GM06990 (cell line): ENCODE data around the gene CCDC87.

Source experiments
- DNase-seq: peaks from one replicate; pipeline ENCODE4 v3.0.0-alpha.2; 2011; ENCODE audit not compliant: insufficient read length; ENCODE audit errors: extremely low read depth
- H3K27me3 ChIP-seq: replicated peaks from 2 replicates; pipeline ENCODE4 v1.6.0; 2011; ENCODE audit warnings: low read length; ENCODE audit not compliant: control insufficient read depth, insufficient read depth
- H3K36me3 ChIP-seq: 2 replicates; pipeline ENCODE4 v1.5.1; 2011; ENCODE audit warnings: low read length; ENCODE audit not compliant: control insufficient read depth, insufficient read depth
- H3K4me3 ChIP-seq: replicated peaks from 2 replicates; pipeline ENCODE4 v1.5.1; 2011; ENCODE audit warnings: low read depth, mild to moderate bottlenecking, control low read depth, low read length
- TF ChIP-seq, protein P1 (sequence below): IDR thresholded peaks from 2 replicates; pipeline ENCODE4 v1.5.1; 2011; ENCODE audit warnings: low read length, control low read depth, mild to moderate bottlenecking, inconsistent platforms; ENCODE audit not compliant: insufficient read depth, poor library complexity, severe bottlenecking

The CCDC87 gene

DNA sequence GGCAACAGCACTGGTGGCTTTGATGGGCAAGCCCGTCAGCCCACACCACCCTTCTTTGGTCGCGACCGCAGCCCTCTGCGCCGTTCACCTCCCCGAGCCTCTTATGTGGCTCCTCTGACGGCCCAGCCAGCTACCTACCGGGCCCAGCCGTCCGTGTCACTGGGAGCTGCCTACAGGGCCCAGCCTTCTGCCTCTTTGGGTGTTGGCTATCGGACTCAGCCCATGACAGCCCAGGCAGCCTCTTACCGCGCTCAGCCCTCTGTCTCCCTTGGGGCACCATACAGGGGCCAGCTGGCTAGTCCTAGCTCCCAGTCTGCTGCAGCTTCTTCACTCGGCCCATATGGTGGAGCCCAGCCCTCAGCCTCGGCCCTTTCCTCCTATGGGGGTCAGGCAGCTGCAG lies 31.6 kb upstream of the CCDC87 start:
- Histone ChIP-seq H3K36me3 (peaks cover 49% of the 10 kb centered on the region), H3K4me3 (no peak overlapping the region), H3K27me3 (no peaks in the 10 kb centered on the region)
- TF ChIP-seq, protein P1, sequence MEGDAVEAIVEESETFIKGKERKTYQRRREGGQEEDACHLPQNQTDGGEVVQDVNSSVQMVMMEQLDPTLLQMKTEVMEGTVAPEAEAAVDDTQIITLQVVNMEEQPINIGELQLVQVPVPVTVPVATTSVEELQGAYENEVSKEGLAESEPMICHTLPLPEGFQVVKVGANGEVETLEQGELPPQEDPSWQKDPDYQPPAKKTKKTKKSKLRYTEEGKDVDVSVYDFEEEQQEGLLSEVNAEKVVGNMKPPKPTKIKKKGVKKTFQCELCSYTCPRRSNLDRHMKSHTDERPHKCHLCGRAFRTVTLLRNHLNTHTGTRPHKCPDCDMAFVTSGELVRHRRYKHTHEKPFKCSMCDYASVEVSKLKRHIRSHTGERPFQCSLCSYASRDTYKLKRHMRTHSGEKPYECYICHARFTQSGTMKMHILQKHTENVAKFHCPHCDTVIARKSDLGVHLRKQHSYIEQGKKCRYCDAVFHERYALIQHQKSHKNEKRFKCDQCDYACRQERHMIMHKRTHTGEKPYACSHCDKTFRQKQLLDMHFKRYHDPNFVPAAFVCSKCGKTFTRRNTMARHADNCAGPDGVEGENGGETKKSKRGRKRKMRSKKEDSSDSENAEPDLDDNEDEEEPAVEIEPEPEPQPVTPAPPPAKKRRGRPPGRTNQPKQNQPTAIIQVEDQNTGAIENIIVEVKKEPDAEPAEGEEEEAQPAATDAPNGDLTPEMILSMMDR, result no peak
- no peak for DNase-seq

DNA sequence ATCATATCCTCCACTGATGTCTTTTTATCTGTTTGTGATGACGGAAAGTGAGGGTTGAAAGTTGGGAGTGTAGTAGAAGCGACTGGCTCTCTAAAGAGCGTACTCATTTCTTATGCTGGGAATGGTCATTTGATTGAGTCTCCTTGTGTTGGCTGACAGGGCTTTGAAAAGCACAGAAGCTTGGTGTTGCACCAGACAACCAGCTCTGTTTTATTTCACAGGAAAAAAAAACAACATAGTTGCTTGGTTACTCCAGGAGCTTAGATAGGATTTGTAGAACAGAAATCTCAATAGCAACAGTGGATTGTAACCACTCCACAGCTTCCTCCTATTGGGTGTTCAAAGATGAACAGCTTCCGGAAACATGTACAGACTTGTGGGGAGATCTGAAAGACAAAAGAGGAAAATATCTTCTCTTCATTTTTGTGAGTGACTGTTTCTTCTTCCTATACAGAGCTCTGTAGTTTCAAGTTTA lies 26.3 kb upstream of the CCDC87 start:
- DNase-seq, result no peak
- peaks cover 11% of the 10 kb centered on the region for H3K36me3 ChIP-seq

DNA sequence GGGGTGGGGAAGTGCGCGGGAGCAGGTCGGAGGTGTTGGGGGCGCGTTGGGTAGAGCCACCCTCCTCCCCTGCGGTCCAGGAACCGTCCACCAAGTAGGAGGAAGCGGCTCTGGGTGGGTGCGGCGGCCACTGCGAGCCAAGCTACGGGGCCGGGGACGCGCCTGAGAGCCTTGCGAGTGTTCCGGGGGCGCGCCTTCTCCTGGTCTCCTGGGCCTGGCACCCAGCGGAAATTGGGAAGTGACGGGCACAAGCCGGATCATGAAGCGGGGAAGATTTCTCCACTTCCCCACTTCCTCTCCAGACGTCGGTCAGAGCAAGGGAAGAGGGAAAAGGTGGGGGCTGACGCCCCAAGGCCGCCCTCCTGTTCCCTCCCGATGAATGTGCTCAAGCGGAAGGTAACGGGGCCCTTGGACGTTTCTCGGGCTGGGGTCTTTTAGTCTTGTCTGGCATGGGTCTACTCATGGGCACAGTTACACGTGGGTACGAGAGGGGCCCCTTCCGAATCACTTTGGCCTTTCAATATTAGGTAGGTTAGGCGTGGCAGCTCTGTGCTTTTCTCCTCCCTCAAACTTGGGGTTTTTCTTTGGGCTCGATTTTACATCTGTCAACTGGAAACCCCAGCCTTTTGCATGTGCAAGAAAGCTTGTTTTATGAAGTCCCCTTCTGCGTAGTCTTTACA lies 24.4 kb upstream of the CCDC87 start:
- no peak for DNase-seq
- H3K4me3 ChIP-seq, result peak overlapping the region; percentile 97
- no peaks in the 10 kb centered on the region for H3K27me3 ChIP-seq
- TF ChIP-seq, protein P1, result no peak
- peaks cover 1% of the 10 kb centered on the region; the same call in 1 of the 2 replicates for H3K36me3 ChIP-seq

More for the DNA sequence above, 26.3 kb upstream of the CCDC87 start:
- Histone ChIP-seq H3K27me3 (no peaks in the 10 kb centered on the region), H3K4me3 (peak overlapping the region; percentile 97)
- TF ChIP-seq, protein P1, result no peak

DNA sequence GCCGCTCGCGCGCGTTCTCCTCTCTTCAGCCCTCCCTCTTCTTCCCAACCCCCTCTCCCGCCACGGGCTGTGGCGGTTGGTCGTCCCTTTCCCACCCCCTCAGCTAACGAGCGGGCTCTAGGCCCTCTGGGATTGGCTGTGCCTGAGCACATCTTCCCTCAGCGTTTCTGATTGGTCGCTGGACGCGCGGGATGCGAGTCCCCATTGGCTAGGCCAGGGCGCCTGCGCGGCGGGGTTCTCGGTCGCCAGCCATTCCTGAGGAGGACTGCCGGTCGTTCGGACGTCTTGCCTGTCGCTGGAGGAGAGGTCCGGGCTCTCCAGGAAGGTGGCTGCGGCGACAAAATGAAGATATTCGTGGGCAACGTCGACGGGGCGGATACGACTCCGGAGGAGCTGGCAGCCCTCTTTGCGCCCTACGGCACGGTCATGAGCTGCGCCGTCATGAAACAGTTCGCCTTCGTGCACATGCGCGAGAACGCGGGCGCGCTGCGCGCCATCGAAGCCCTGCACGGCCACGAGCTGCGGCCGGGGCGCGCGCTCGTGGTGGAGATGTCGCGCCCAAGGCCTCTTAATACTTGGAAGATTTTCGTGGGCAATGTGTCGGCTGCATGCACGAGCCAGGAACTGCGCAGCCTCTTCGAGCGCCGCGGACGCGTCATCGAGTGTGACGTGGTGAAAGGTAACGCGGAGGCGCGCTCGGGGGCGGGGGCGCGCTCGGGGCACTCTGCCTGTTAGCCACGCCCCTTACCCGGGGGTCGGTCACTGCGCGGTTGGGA lies 23.7 kb upstream of the CCDC87 start, which contains the start of gene RBM14:
RBM14 (plus strand) TSS at position 252 of the 776 bp plus-strand sequence; CDS start at position 343, 91 bp downstream.
- Histone ChIP-seq H3K4me3 (peak within 1 kb of the TSS; percentile 97), H3K27me3 (no peaks in the 10 kb centered on the region), H3K36me3 (peaks cover 1% of the 10 kb centered on the region; the same call in 1 of the 2 replicates)
- DNase-seq, result peak; percentile 99
- TF ChIP-seq, protein P1, result no peak

DNA sequence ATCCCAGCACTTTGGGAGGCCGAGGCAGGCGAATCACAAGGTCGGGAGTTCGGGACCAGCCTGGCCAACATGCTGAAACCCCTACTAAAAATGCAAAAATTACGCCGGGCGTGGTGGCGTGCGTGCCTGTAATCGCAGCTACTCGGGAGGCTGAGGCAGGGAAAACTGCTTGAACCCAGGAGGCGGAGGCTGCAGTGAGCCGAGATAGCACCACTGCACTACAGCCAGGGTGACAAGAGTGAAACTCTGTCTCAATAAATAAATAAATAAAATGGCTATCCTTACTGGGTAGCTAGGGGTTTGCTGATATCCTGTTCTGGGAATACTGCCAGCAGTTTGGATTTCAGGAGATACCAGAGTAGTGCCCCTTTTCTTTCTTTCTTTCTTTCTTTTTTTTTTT lies 21.2 kb upstream of the CCDC87 start:
- TF ChIP-seq, protein P1, result no peak
- Histone ChIP-seq H3K36me3 (no peaks in the 10 kb centered on the region), H3K4me3 (no peak overlapping the region), H3K27me3 (no peaks in the 10 kb centered on the region)
- no peak for DNase-seq
